Suppressor macrophage treated with lipopolysaccharide for 4 hours (primary cell): Measurements from ENCODE around the gene GRAMD1C.
A peak's percentile ranks its signal among the peaks of the same experiment; 100 is the strongest.

ENCODE experiments used
- DNase-seq: peaks from one replicate; pipeline ENCODE4 v3.0.0-alpha.2; 2020

Gene GRAMD1C

GRCh38 chr3:113852506-113852905 is 13.9 kb downstream of the GRAMD1C start:
- DNase-seq = no peak

- no peak for DNase-seq
These were observed 28.9 kb downstream of the GRAMD1C start for GRCh38 chr3:113867506-113867905.

- no peak for DNase-seq
These were observed 34.7 kb downstream of the GRAMD1C start for GRCh38 chr3:113873293-113873692.

GRCh38 chr3:113873814-113874526 is 35.4 kb downstream of the GRAMD1C start:
- DNase-seq = no peak

GRCh38 chr3:113878403-113878802 is 39.8 kb downstream of the GRAMD1C start:
- no peak for DNase-seq

GRCh38 chr3:113885050-113885449 is 46.5 kb downstream of the GRAMD1C start:
- no peak for DNase-seq

- DNase-seq = no peak
These were observed 51.8 kb downstream of the GRAMD1C start for GRCh38 chr3:113890256-113890900.

GRCh38 chr3:113894927-113895326 is 56.3 kb downstream of the GRAMD1C start:
- DNase-seq = no peak

- DNase-seq = no peak
These were observed 57.4 kb downstream of the GRAMD1C start for GRCh38 chr3:113895964-113896363.

- DNase-seq = no peak
These were observed 58.3 kb downstream of the GRAMD1C start for GRCh38 chr3:113896930-113897329.

- no peak for DNase-seq
These were observed 58.8 kb downstream of the GRAMD1C start for GRCh38 chr3:113897373-113897777.

- no peak for DNase-seq
These were observed 60.3 kb downstream of the GRAMD1C start for GRCh38 chr3:113898892-113899291.

- DNase-seq = no peak
These were observed 68.1 kb downstream of the GRAMD1C start for GRCh38 chr3:113906568-113907140.

- DNase-seq = no peak
These were observed 69.5 kb downstream of the GRAMD1C start for GRCh38 chr3:113908133-113908532.

- DNase-seq = no peak
These were observed 72.4 kb downstream of the GRAMD1C start for GRCh38 chr3:113910966-113911365.

- DNase-seq = peak; percentile 30
These were observed 74.1 kb downstream of the GRAMD1C start for GRCh38 chr3:113912552-113913236.

- no peak for DNase-seq
These were observed 76.1 kb downstream of the GRAMD1C start for GRCh38 chr3:113914646-113915045.

- no peak for DNase-seq
These were observed 89.0 kb downstream of the GRAMD1C start for GRCh38 chr3:113927556-113927955.

GRCh38 chr3:113946831-113947230 is 108.2 kb downstream of the GRAMD1C start:
- no peak for DNase-seq

GRCh38 chr3:113947372-113948014 is 108.9 kb downstream of the GRAMD1C start, which contains the start of gene ZDHHC23:
ZDHHC23 (plus strand) TSS chr3:113948013; CDS start chr3:113948803, 790 bp downstream.
- peak; percentile 69 for DNase-seq

GRCh38 chr3:113948015-113948917 is 109.7 kb downstream of the GRAMD1C start:
- peak; percentile 5 for DNase-seq

GRCh38 chr3:113952921-113953320 is 114.3 kb downstream of the GRAMD1C start:
- DNase-seq = no peak
